Measurements from ENCODE around the gene TRPC4. TPM values are rescaled to one million over a fixed set of nuclear protein-coding genes. Genes with fewer than 3 reads are reported as not detected.

The TRPC4 gene
- total RNA-seq, 2 experiments from 2014 or later = not detected

DNA sequence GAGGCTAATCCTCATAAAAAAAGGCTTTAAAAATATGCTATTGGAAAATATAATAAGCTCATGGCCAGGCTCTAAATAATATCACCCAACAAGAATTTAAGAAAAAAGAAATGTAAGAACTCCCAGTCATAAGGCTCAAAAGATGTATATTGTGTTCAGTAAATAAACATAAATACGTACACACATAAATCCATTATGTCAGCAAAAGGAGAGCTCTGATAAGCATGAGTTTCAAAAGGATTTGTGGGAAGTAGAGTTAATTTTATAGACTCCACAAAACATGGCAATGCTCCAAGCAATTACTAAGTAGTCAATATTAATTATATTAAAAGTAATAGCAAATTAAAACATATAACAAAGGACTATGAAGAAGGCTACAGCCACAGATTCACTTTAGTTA lies 37.3 kb upstream of the TRPC4 start:
- Mint-ChIP-seq H3K27me3 (no peaks in the 10 kb centered on the region), H3K36me3 (ENCODE audit: low read depth) (no peaks in the 10 kb centered on the region), H3K9me3 (peaks cover 2% of the 10 kb centered on the region), H3K4me1 (ENCODE audit: low read depth) (no peaks in the 10 kb centered on the region), H3K27ac (no peak overlapping the region), H3K4me3 (no peak overlapping the region)
- intact Hi-C loops (cut with micrococcal nuclease) = no loop called here
- POLR2A ChIA-PET = no interaction called here
- CTCF ChIA-PET = no interaction called here
- no peak for ATAC-seq
- TF ChIP-seq, protein P1, sequence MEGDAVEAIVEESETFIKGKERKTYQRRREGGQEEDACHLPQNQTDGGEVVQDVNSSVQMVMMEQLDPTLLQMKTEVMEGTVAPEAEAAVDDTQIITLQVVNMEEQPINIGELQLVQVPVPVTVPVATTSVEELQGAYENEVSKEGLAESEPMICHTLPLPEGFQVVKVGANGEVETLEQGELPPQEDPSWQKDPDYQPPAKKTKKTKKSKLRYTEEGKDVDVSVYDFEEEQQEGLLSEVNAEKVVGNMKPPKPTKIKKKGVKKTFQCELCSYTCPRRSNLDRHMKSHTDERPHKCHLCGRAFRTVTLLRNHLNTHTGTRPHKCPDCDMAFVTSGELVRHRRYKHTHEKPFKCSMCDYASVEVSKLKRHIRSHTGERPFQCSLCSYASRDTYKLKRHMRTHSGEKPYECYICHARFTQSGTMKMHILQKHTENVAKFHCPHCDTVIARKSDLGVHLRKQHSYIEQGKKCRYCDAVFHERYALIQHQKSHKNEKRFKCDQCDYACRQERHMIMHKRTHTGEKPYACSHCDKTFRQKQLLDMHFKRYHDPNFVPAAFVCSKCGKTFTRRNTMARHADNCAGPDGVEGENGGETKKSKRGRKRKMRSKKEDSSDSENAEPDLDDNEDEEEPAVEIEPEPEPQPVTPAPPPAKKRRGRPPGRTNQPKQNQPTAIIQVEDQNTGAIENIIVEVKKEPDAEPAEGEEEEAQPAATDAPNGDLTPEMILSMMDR (IDR thresholded peaks at IDR 0.05) = no peak
- no peak for DNase-seq

GRCh38 chr13:37905736-37906135 lies 36.2 kb upstream of the TRPC4 start:
- Mint-ChIP-seq H3K9me3 (peaks cover 3% of the 10 kb centered on the region), H3K27ac (no peak overlapping the region), H3K27me3 (no peaks in the 10 kb centered on the region), H3K36me3 (ENCODE audit: low read depth) (no peaks in the 10 kb centered on the region), H3K4me1 (ENCODE audit: low read depth) (no peaks in the 10 kb centered on the region), H3K4me3 (no peak overlapping the region)
- ChIA-PET CTCF (no interaction called here), POLR2A (no interaction called here)
- ATAC-seq (no peak), DNase-seq (no peak)
- intact Hi-C loops (cut with micrococcal nuclease) = no loop called here
- TF ChIP-seq, protein P1 (IDR thresholded peaks at IDR 0.05) = no peak

DNA sequence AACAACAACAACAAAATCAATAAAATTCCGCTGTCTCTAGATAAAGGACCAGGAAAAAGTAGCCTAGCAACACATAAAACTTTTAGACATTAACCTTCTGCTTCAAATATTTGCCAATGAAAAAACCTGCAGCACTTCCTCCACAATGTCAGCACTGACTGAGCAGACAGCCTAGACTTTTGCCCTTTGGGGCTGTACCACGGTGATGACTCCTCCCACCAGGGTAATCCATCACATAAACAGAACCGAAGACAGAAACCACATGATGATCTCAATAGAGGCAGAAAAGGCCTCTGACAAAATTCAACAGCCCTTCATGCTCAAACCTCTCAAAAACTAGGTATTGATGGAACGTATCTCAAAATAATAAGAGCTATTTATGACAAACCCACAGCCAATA lies 30.2 kb upstream of the TRPC4 start:
- H3K27me3 Mint-ChIP-seq = no peaks in the 10 kb centered on the region
- ChIA-PET CTCF (no interaction called here), POLR2A (no interaction called here)
- H3K36me3 Mint-ChIP-seq (ENCODE audit: low read depth) = no peaks in the 10 kb centered on the region
- TF ChIP-seq, protein P1 (IDR thresholded peaks at IDR 0.05) = no peak
- peaks cover 3% of the 10 kb centered on the region for H3K9me3 Mint-ChIP-seq
- no peak for DNase-seq
- ATAC-seq = no peak
- no peak overlapping the region for H3K27ac Mint-ChIP-seq
- intact Hi-C loops (cut with micrococcal nuclease) = no loop called here
- H3K4me3 Mint-ChIP-seq = no peak overlapping the region
- no peaks in the 10 kb centered on the region for H3K4me1 Mint-ChIP-seq (ENCODE audit: low read depth)

- Mint-ChIP-seq H3K4me1 (ENCODE audit: low read depth) (no peaks in the 10 kb centered on the region), H3K27me3 (no peaks in the 10 kb centered on the region), H3K9me3 (no peaks in the 10 kb centered on the region), H3K27ac (no peak overlapping the region), H3K36me3 (ENCODE audit: low read depth) (no peaks in the 10 kb centered on the region), H3K4me3 (no peak overlapping the region)
- ATAC-seq = no peak
- intact Hi-C loops (cut with micrococcal nuclease) = no loop called here
- TF ChIP-seq, protein P1 (IDR thresholded peaks at IDR 0.05) = no peak
- CTCF ChIA-PET = no interaction called here
- no peak for DNase-seq
- POLR2A ChIA-PET = no interaction called here
Measured at GRCh38 chr13:37893321-37893720, 23.7 kb upstream of the TRPC4 start.

- TF ChIP-seq, protein P1 (IDR thresholded peaks at IDR 0.05) = no peak
- no peaks in the 10 kb centered on the region for H3K36me3 Mint-ChIP-seq (ENCODE audit: low read depth)
- H3K4me1 Mint-ChIP-seq (ENCODE audit: low read depth) = no peaks in the 10 kb centered on the region
- ATAC-seq = no peak
- no peak overlapping the region for H3K27ac Mint-ChIP-seq
- DNase-seq = no peak
- ChIA-PET CTCF (no interaction called here), POLR2A (no interaction called here)
- H3K27me3 Mint-ChIP-seq = no peaks in the 10 kb centered on the region
- no peaks in the 10 kb centered on the region for H3K9me3 Mint-ChIP-seq
- intact Hi-C loops (cut with micrococcal nuclease) = no loop called here
- no peak overlapping the region for H3K4me3 Mint-ChIP-seq
Measured at GRCh38 chr13:37889820-37890219, 20.2 kb upstream of the TRPC4 start.
